HG02970 (cell line): ENCODE results near the gene XRCC1.

Source experiments
- ATAC-seq: cut with Tn5 transposase; IDR thresholded peaks from one replicate; pipeline ENCODE4 v1.9.1; 2021; ENCODE audit warnings: mild to moderate bottlenecking, moderate library complexity, moderate number of reproducible peaks; ENCODE audit not compliant: unreplicated experiment, low FRiP score

Gene XRCC1

GRCh38 chr19:43495082-43495481, 80.2 kb downstream of the XRCC1 start:
- ATAC-seq, result no peak
